BLaER1 (cell line): Measurements from ENCODE around the gene SLC35E1.
"Not testable (repeated sequence)": the region's sequence is repeated elsewhere in the genome, so short reads cannot be mapped to it uniquely, and the experiment has no call there.

Source experiments
- H3K27ac ChIP-seq: shearing (Covaris generic); formaldehyde crosslinking; 2 replicates; pipeline ENCODE4 v1.8.1; 2022
- H3K27me3 ChIP-seq: shearing (Covaris generic); formaldehyde crosslinking; 2 replicates; pipeline ENCODE4 v1.8.1; 2022
- H3K36me3 ChIP-seq: shearing (Covaris generic); formaldehyde crosslinking; 2 replicates; pipeline ENCODE4 v1.8.1; 2022
- H3K4me1 ChIP-seq: shearing (Covaris generic); formaldehyde crosslinking; 2 replicates; pipeline ENCODE4 v1.8.1; 2022
- H3K4me2 ChIP-seq: shearing (Covaris generic); formaldehyde crosslinking; 2 replicates; pipeline ENCODE4 v1.8.1; 2022
- H3K4me3 ChIP-seq: shearing (Covaris generic); formaldehyde crosslinking; 2 replicates; pipeline ENCODE4 v1.8.1; 2022
- H3K9ac ChIP-seq: shearing (Covaris generic); formaldehyde crosslinking; 2 replicates; pipeline ENCODE4 v1.8.1; 2022
- H3K9me3 ChIP-seq: shearing (Covaris generic); formaldehyde crosslinking; 2 replicates; pipeline ENCODE4 v1.8.1; 2022
- H4K20me1 ChIP-seq: shearing (Covaris generic); formaldehyde crosslinking; 2 replicates; pipeline ENCODE4 v1.8.1; 2022
- Cebpa-rat ChIP-seq: shearing (Covaris generic); IDR thresholded peaks from 2 replicates; pipeline ENCODE4 v1.8.1; 2022

Gene SLC35E1

GRCh38 chr19:16519230-16519687, 53.0 kb downstream of the SLC35E1 start:
- TF ChIP-seq Cebpa-rat: no peak
- H3K27me3 ChIP-seq: no peaks in the 10 kb centered on the region
- H4K20me1 ChIP-seq: peaks cover 82% of the 10 kb centered on the region
- H3K4me1 ChIP-seq: peaks cover 8% of the 10 kb centered on the region
- H3K9ac ChIP-seq: no peak overlapping the region
- H3K9me3 ChIP-seq: no peaks in the 10 kb centered on the region
- no peak overlapping the region for H3K27ac ChIP-seq
- no peak overlapping the region for H3K4me2 ChIP-seq
- peaks cover 93% of the 10 kb centered on the region for H3K36me3 ChIP-seq
- H3K4me3 ChIP-seq: no peak overlapping the region

GRCh38 chr19:16518483-16519229, 53.6 kb downstream of the SLC35E1 start:
- Histone ChIP-seq H3K9ac (no peak overlapping the region), H3K4me2 (no peak overlapping the region), H3K36me3 (peaks cover 90% of the 10 kb centered on the region), H3K4me3 (no peak overlapping the region), H3K27me3 (no peaks in the 10 kb centered on the region), H3K27ac (no peak overlapping the region), H4K20me1 (peaks cover 77% of the 10 kb centered on the region), H3K4me1 (peaks cover 8% of the 10 kb centered on the region), H3K9me3 (no peaks in the 10 kb centered on the region)
- TF ChIP-seq Cebpa-rat: no peak

- Histone ChIP-seq H3K27ac (no peak overlapping the region), H3K4me2 (no peak overlapping the region), H4K20me1 (peaks cover 71% of the 10 kb centered on the region), H3K4me3 (no peak overlapping the region), H3K36me3 (peaks cover 90% of the 10 kb centered on the region), H3K9ac (no peak overlapping the region), H3K9me3 (no peaks in the 10 kb centered on the region), H3K4me1 (peaks cover 8% of the 10 kb centered on the region), H3K27me3 (no peaks in the 10 kb centered on the region)
- TF ChIP-seq Cebpa-rat: no peak
Observed at GRCh38 chr19:16518061-16518460, 54.2 kb downstream of the SLC35E1 start.

- Histone ChIP-seq H3K4me1 (peaks cover 8% of the 10 kb centered on the region), H3K4me3 (no peak overlapping the region), H3K27ac (no peak overlapping the region), H3K27me3 (no peaks in the 10 kb centered on the region), H3K9me3 (no peaks in the 10 kb centered on the region), H3K36me3 (peaks cover 90% of the 10 kb centered on the region), H4K20me1 (peaks cover 63% of the 10 kb centered on the region), H3K9ac (no peak overlapping the region), H3K4me2 (no peak overlapping the region)
- TF ChIP-seq Cebpa-rat: no peak
Observed at GRCh38 chr19:16516923-16517610, 55.1 kb downstream of the SLC35E1 start.

GRCh38 chr19:16516381-16516780, 55.8 kb downstream of the SLC35E1 start:
- no peak overlapping the region for H3K9ac ChIP-seq
- no peak overlapping the region for H3K4me2 ChIP-seq
- H3K4me1 ChIP-seq: peaks cover 8% of the 10 kb centered on the region
- H3K4me3 ChIP-seq: no peak overlapping the region
- H3K9me3 ChIP-seq: no peaks in the 10 kb centered on the region
- TF ChIP-seq Cebpa-rat: no peak
- no peak overlapping the region for H3K27ac ChIP-seq
- H4K20me1 ChIP-seq: peaks cover 57% of the 10 kb centered on the region
- no peaks in the 10 kb centered on the region for H3K27me3 ChIP-seq
- H3K36me3 ChIP-seq: peaks cover 86% of the 10 kb centered on the region

GRCh38 chr19:16514383-16515019, 57.7 kb downstream of the SLC35E1 start:
- no peak overlapping the region for H3K4me2 ChIP-seq
- no peaks in the 10 kb centered on the region for H3K9me3 ChIP-seq
- H3K27me3 ChIP-seq: no peaks in the 10 kb centered on the region
- H3K27ac ChIP-seq: no peak overlapping the region
- H4K20me1 ChIP-seq: peaks cover 38% of the 10 kb centered on the region
- H3K36me3 ChIP-seq: peaks cover 86% of the 10 kb centered on the region
- H3K4me1 ChIP-seq: peaks cover 8% of the 10 kb centered on the region
- TF ChIP-seq Cebpa-rat: no peak
- H3K4me3 ChIP-seq: no peak overlapping the region
- H3K9ac ChIP-seq: no peak overlapping the region

- not testable (repeated sequence) for H3K4me3 ChIP-seq, H3K27ac ChIP-seq, H3K27me3 ChIP-seq, H3K9me3 ChIP-seq, H3K4me2 ChIP-seq, H3K9ac ChIP-seq, H3K4me1 ChIP-seq
- Histone ChIP-seq H4K20me1 (peaks cover 19% of the 10 kb centered on the region), H3K36me3 (peaks cover 73% of the 10 kb centered on the region)
Observed at GRCh38 chr19:16512611-16513010, 59.6 kb downstream of the SLC35E1 start.

- Histone ChIP-seq H3K9ac (no peak overlapping the region), H3K27me3 (no peaks in the 10 kb centered on the region), H3K9me3 (no peaks in the 10 kb centered on the region), H3K27ac (no peak overlapping the region), H3K4me3 (no peak overlapping the region), H4K20me1 (peaks cover 3% of the 10 kb centered on the region; the same call in 1 of the 2 replicates), H3K4me1 (0 out of 2 replicates have a peak, but pooled peaks cover under 1% of the 10 kb centered on the region), H3K36me3 (peaks cover 68% of the 10 kb centered on the region), H3K4me2 (no peak overlapping the region)
- TF ChIP-seq Cebpa-rat: no peak
Observed at GRCh38 chr19:16509141-16510061, 62.8 kb downstream of the SLC35E1 start.

- Histone ChIP-seq H3K36me3 (peaks cover 71% of the 10 kb centered on the region), H3K9me3 (no peaks in the 10 kb centered on the region), H3K4me3 (no peak overlapping the region), H3K4me1 (no peaks in the 10 kb centered on the region), H4K20me1 (no peaks in the 10 kb centered on the region), H3K4me2 (no peak overlapping the region), H3K27me3 (no peaks in the 10 kb centered on the region), H3K9ac (no peak overlapping the region), H3K27ac (no peak overlapping the region)
- no peak for TF ChIP-seq Cebpa-rat
Observed at GRCh38 chr19:16508546-16508945, 63.7 kb downstream of the SLC35E1 start.
